IMR-90 (cell line): ENCODE results near the gene ANO2. TPM values are rescaled to one million over a fixed set of nuclear protein-coding genes. Genes with fewer than 3 reads are reported as not detected.

Source experiments
- ATAC-seq: fragments of 200-7000 bp; cut with Tn5 transposase; 2 replicates; pipeline ENCODE4 v1.9.1; 2020; ENCODE audit warnings: low read depth, mild to moderate bottlenecking, moderate library complexity
- BruUV-seq: library from RNA; stranded (reverse); fragments of 400-500 nt; replicated peaks from 2 replicates; lab custom pipeline; 2021; lab: Mats Ljungman, UMichigan
- CTCF ChIA-PET: fragments of 300-600 bp; formaldehyde crosslinking; extraction: SDS; loops from one replicate; lab custom pipeline; 2021; ENCODE audit warnings: antibody characterized with exemption; lab: Yijun Ruan, JAX
- POLR2A ChIA-PET: fragments of 300-600 bp; sonication (Branson Sonifier 250); formaldehyde crosslinking; loops from one replicate; lab custom pipeline; 2022; ENCODE audit warnings: antibody characterized with exemption; ENCODE audit not compliant: unreplicated experiment; lab: Charles Lee
- DNase-seq: peaks from one replicate; pipeline ENCODE4 v3.0.0; 2013
- H2AFZ ChIP-seq: replicated peaks from 2 replicates; pipeline ENCODE3; 2013; ENCODE audit warnings: low read length, mild to moderate bottlenecking; ENCODE audit not compliant: poor library complexity
- H2AK5ac ChIP-seq: 2 replicates; pipeline ENCODE4 v1.6.1; 2013; ENCODE audit warnings: low read depth, low read length, inconsistent platforms
- H2AK9ac ChIP-seq: replicated peaks from 2 replicates; pipeline ENCODE3; 2013; ENCODE audit warnings: mild to moderate bottlenecking, low read depth, low read length, moderate library complexity; ENCODE audit not compliant: poor library complexity
- H2BK120ac ChIP-seq: 2 replicates; pipeline ENCODE4 v1.6.1; 2013; ENCODE audit warnings: low read depth, low read length, inconsistent platforms
- H2BK15ac ChIP-seq: 3 replicates; pipeline ENCODE4 v1.6.1; 2013; ENCODE audit warnings: low read depth, low read length, inconsistent platforms
- H2BK20ac ChIP-seq: 2 replicates; pipeline ENCODE4 v1.6.1; 2013; ENCODE audit warnings: low read depth, mild to moderate bottlenecking, inconsistent platforms, low read length, moderate library complexity
- H2BK5ac ChIP-seq: 2 replicates; pipeline ENCODE4 v1.6.1; 2013; ENCODE audit warnings: mild to moderate bottlenecking, low read depth, low read length, inconsistent platforms; ENCODE audit not compliant: poor library complexity, severe bottlenecking
- H3K14ac ChIP-seq: replicated peaks from 2 replicates; pipeline ENCODE4 v1.6.1; 2013; ENCODE audit warnings: low read depth, low read length, inconsistent platforms
- H3K18ac ChIP-seq: 2 replicates; pipeline ENCODE4 v1.6.1; 2013; ENCODE audit warnings: low read depth, low read length, control low read depth
- H3K23ac ChIP-seq: 2 replicates; pipeline ENCODE4 v1.6.1; 2013; ENCODE audit warnings: low read depth, low read length, inconsistent platforms
- H3K27ac ChIP-seq: 2 replicates; pipeline ENCODE4 v1.5.1; 2013; ENCODE audit warnings: mild to moderate bottlenecking, control low read depth, low read length; ENCODE audit not compliant: insufficient read depth
- H3K27me3 ChIP-seq: 2 replicates; pipeline ENCODE4 v1.6.1; 2013; ENCODE audit warnings: low read length; ENCODE audit not compliant: control insufficient read depth, insufficient read depth
- H3K36me3 ChIP-seq: 2 replicates; pipeline ENCODE4 v1.6.1; 2013; ENCODE audit warnings: low read length, mixed read lengths; ENCODE audit not compliant: control insufficient read depth, insufficient read depth
- H3K4ac ChIP-seq: 2 replicates; pipeline ENCODE4 v1.6.1; 2013; ENCODE audit warnings: low read depth, low read length, inconsistent platforms
- H3K4me1 ChIP-seq: 2 replicates; pipeline ENCODE4 v1.6.1; 2013; ENCODE audit warnings: low read length, mixed read lengths; ENCODE audit not compliant: control insufficient read depth, insufficient read depth
- H3K4me2 ChIP-seq: 2 replicates; pipeline ENCODE4 v1.6.1; 2013; ENCODE audit warnings: low read depth, mild to moderate bottlenecking, control low read depth, low read length, moderate library complexity
- H3K4me3 ChIP-seq: 2 replicates; pipeline ENCODE4 v1.5.1; 2013; ENCODE audit warnings: low read depth, mild to moderate bottlenecking, control low read depth, low read length, moderate library complexity; ENCODE audit not compliant: insufficient read depth
- H3K56ac ChIP-seq: 2 replicates; pipeline ENCODE4 v1.6.1; 2013; ENCODE audit warnings: low read length, inconsistent platforms; ENCODE audit not compliant: insufficient read depth; ENCODE audit errors: extremely low read depth
- H3K79me1 ChIP-seq, 2 experiments: 2 replicates each; pipeline ENCODE4 v1.6.1; 2013; ENCODE audit warnings: low read length in 2 of 2, inconsistent platforms in 1 of 2, low read depth in 1 of 2
- H3K9ac ChIP-seq: 2 replicates; pipeline ENCODE4 v1.6.1; 2013; ENCODE audit warnings: low read depth, low read length, control low read depth
- H3K9me1 ChIP-seq: 2 replicates; pipeline ENCODE4 v1.6.1; 2013; ENCODE audit warnings: low read length, inconsistent platforms; ENCODE audit not compliant: insufficient read depth
- H3K9me3 ChIP-seq: 2 replicates; pipeline ENCODE4 v1.6.1; 2013; ENCODE audit warnings: low read length; ENCODE audit not compliant: control insufficient read depth, insufficient read depth
- H4K20me1 ChIP-seq: 2 replicates; pipeline ENCODE4 v1.6.1; 2013; ENCODE audit warnings: low read length, inconsistent platforms; ENCODE audit not compliant: insufficient read depth
- H4K5ac ChIP-seq: 2 replicates; pipeline ENCODE4 v1.6.1; 2013; ENCODE audit warnings: mild to moderate bottlenecking, low read depth, low read length, control low read depth
- H4K8ac ChIP-seq, 2 experiments: 2 replicates each; pipeline ENCODE4 v1.6.1; 2013; ENCODE audit warnings: low read depth in 2 of 2, low read length in 2 of 2, control low read depth in 1 of 2, inconsistent platforms in 1 of 2
- H4K91ac ChIP-seq: 2 replicates; pipeline ENCODE4 v1.6.1; 2013; ENCODE audit warnings: low read depth, low read length, inconsistent platforms; ENCODE audit not compliant: insufficient read depth
- MAZ ChIP-seq: IDR thresholded peaks from 2 replicates; pipeline ENCODE4 v1.6.1; 2012; ENCODE audit warnings: low read depth, mild to moderate bottlenecking, low read length, improper control_type of control experiment, moderate library complexity, borderline replicate concordance
- WGBS, 2 experiments: methylation state at CpG; one replicate each; pipeline versions ENCODE4 v1.1.5 to v1.1.7; 2013; ENCODE audit warnings: missing lambda C conversion rate in 2 of 2; ENCODE audit not compliant: insufficient read length in 1 of 2; ENCODE audit errors: extremely low coverage in 2 of 2; 5-methylcytosine and 5-hydroxymethylcytosine counted together
- dilution Hi-C: fragments of 300-500 bp; cut with HindIII; formaldehyde crosslinking; loops from one replicate; pipeline ENCODE4 v1.14.3; 2018; ENCODE audit warnings: low sequenced_read_pairs; ENCODE audit not compliant: unreplicated experiment
- in situ Hi-C: fragments of 300-500 bp; cut with MboI; formaldehyde crosslinking; loops from 3 replicates; pipeline ENCODE4 v1.14.3; 2019; ENCODE audit warnings: low sequenced_read_pairs, inconsistent platforms, mixed read lengths
- intact Hi-C: fragments of 100-400 bp; cut with micrococcal nuclease; formaldehyde crosslinking; loops from 2 replicates; pipeline ENCODE4 v1.10.0; 2022
- polyA plus RNA-seq, 3 experiments: library from polyadenylated mRNA; depleted of rRNA; stranded (reverse); fragments of >200 nt; gene quantifications; 2 replicates each; pipeline ENCODE4 v1.2.3, GENCODE V29; 2012; ENCODE audit warnings: low replicate concordance in 1 of 3
- total RNA-seq: library from RNA; depleted of rRNA; stranded (reverse); fragments of >200 nt; gene quantifications from 2 replicates; pipeline ENCODE4 v1.2.3, GENCODE V29; 2012

ANO2 gene
- total and polyA plus RNA-seq, 2 of the 4 experiments (the other 2 are of a cell fraction) = 0.22 TPM; not detected in 1

GRCh38 chr12:5689773-5690172 is 255.3 kb downstream of the ANO2 start:
- H2AK5ac ChIP-seq = no peak overlapping the region
- dilution Hi-C loops (no loop called here), intact Hi-C loops (no loop called here), in situ Hi-C loops (no loop called here)
- no peaks in the 10 kb centered on the region for H3K4me1 ChIP-seq
- H2BK120ac ChIP-seq = no peak overlapping the region
- no peaks in the 10 kb centered on the region for H4K20me1 ChIP-seq
- H4K5ac ChIP-seq = no peak overlapping the region
- POLR2A ChIA-PET = no interaction called here
- TF ChIP-seq MAZ = no peak
- no peak overlapping the region for H2BK15ac ChIP-seq
- H4K8ac ChIP-seq = no peak overlapping the region
- no peak overlapping the region for H2BK20ac ChIP-seq
- H3K56ac ChIP-seq = no peak overlapping the region
- H3K79me1 ChIP-seq = no peaks in the 10 kb centered on the region
- no peak overlapping the region for H3K4me3 ChIP-seq
- no peak overlapping the region for H4K91ac ChIP-seq
- no peak overlapping the region for H3K4me2 ChIP-seq
- no peak overlapping the region for H2AK9ac ChIP-seq
- H3K9me3 ChIP-seq = no peaks in the 10 kb centered on the region
- no peak overlapping the region for H3K4ac ChIP-seq
- no peak overlapping the region for H2AFZ ChIP-seq
- no peak overlapping the region for H2BK5ac ChIP-seq
- WGBS, 2 experiments = no CpG with 5 or more reads among the region's 1 CpG
- ATAC-seq (no peak), DNase-seq (no peak)
- CTCF ChIA-PET = interaction anchor here (0.6 kb wide), 1 partner anchor 25 kb away, joined by 4 read pairs; no protein-coding TSS in a partner anchor
- H3K18ac ChIP-seq = no peak overlapping the region
- no peak overlapping the region for H3K27ac ChIP-seq
- H3K36me3 ChIP-seq = no peaks in the 10 kb centered on the region
- no peak overlapping the region for H3K23ac ChIP-seq
- H3K27me3 ChIP-seq = peaks cover 34% of the 10 kb centered on the region
- H3K9me1 ChIP-seq = no peaks in the 10 kb centered on the region
- no peak overlapping the region for H3K9ac ChIP-seq
- H3K14ac ChIP-seq = no peak overlapping the region
- no TSS peak for BruUV-seq
